Left ventricle myocardium inferior (tissue), 1 donor: ENCODE data around the gene USP24. TPM values are rescaled to one million over a fixed set of nuclear protein-coding genes. Genes with fewer than 3 reads are reported as not detected.

Experiments used
- DNase-seq: peaks from one replicate; pipeline ENCODE4 v3.0.0-alpha.2; 2020
- H3K27ac ChIP-seq: fragments of 200-600 bp; replicated peaks from 2 replicates; pipeline ENCODE4 v1.8.0; 2021
- H3K27me3 ChIP-seq: fragments of 200-600 bp; 2 replicates; pipeline ENCODE4 v1.8.0; 2021; ENCODE audit warnings: low read depth
- H3K36me3 ChIP-seq: fragments of 200-600 bp; 2 replicates; pipeline ENCODE4 v1.8.0; 2021
- H3K4me1 ChIP-seq: fragments of 200-600 bp; 2 replicates; pipeline ENCODE4 v1.8.0; 2021
- H3K4me3 ChIP-seq: fragments of 200-600 bp; 2 replicates; pipeline ENCODE4 v1.8.0; 2021; ENCODE audit warnings: mild to moderate bottlenecking, moderate library complexity
- H3K9me3 ChIP-seq: fragments of 200-600 bp; replicated peaks from 2 replicates; pipeline ENCODE4 v1.8.0; 2021
- intact Hi-C: fragments of 100-400 bp; cut with micrococcal nuclease; formaldehyde crosslinking; loops from one replicate; pipeline ENCODE4 v1.11.0; 2022
- total RNA-seq: library from RNA; stranded (reverse); fragmentation: NEBNext Ultra II Directional; extraction: Animal tissue kit (Norgen Biotek cat#: 25700); gene quantifications from one replicate; pipeline ENCODE4 v1.2.1, GENCODE V29; 2021
- TF ChIP-seq, protein P1 (sequence below): fragments of 200-600 bp; IDR thresholded peaks from 2 replicates; pipeline ENCODE4 v1.8.0; 2021; ENCODE audit warnings: antibody characterized with exemption, mild to moderate bottlenecking, borderline replicate concordance
- donor health status: DM: no; HTN: yes; CAD: no; lungs with severe emphysema.

USP24 gene
- total RNA-seq, 1 donor from 2014 or later, result 39.5 TPM

DNA sequence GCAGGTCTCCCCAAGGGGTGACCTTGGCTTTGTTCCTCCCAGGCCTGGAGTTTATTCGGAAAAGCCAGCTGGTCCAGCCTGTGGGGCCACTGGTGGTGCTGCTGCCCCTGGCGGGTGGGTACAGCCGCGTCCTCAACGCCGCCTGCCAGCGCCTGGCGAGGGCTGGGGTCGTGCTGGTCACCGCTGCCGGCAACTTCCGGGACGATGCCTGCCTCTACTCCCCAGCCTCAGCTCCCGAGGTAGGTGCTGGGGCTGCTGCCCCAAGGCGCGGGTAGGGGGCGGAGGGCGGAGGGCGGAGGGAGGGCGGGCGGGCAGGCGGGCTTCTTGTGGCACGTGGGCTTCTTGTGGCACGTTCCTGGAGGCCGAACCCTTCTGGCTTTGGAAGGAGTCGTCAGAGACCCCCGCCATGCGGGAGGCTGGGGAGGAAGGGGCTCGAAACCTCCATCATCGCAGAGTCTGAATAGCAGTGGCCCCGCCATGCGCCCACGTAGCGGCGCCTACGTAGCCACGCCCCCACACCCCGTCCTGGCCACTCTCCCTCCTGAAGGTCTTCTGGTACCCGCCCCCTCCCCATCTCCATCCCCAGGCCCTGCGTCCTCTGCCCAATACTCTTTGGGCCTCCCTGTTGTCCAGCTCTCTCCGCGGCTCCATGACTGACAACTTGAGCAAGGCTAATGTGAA is 159.1 kb downstream of the USP24 start:
- DNase-seq, result no peak
- Histone ChIP-seq H3K27ac (no peak overlapping the region), H3K36me3 (no peaks in the 10 kb centered on the region), H3K4me3 (no peak overlapping the region), H3K27me3 (no peaks in the 10 kb centered on the region), H3K9me3 (no peaks in the 10 kb centered on the region), H3K4me1 (peaks cover 19% of the 10 kb centered on the region)
- TF ChIP-seq, protein P1, sequence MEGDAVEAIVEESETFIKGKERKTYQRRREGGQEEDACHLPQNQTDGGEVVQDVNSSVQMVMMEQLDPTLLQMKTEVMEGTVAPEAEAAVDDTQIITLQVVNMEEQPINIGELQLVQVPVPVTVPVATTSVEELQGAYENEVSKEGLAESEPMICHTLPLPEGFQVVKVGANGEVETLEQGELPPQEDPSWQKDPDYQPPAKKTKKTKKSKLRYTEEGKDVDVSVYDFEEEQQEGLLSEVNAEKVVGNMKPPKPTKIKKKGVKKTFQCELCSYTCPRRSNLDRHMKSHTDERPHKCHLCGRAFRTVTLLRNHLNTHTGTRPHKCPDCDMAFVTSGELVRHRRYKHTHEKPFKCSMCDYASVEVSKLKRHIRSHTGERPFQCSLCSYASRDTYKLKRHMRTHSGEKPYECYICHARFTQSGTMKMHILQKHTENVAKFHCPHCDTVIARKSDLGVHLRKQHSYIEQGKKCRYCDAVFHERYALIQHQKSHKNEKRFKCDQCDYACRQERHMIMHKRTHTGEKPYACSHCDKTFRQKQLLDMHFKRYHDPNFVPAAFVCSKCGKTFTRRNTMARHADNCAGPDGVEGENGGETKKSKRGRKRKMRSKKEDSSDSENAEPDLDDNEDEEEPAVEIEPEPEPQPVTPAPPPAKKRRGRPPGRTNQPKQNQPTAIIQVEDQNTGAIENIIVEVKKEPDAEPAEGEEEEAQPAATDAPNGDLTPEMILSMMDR, result no peak
- intact Hi-C loops, result no loop called here

DNA sequence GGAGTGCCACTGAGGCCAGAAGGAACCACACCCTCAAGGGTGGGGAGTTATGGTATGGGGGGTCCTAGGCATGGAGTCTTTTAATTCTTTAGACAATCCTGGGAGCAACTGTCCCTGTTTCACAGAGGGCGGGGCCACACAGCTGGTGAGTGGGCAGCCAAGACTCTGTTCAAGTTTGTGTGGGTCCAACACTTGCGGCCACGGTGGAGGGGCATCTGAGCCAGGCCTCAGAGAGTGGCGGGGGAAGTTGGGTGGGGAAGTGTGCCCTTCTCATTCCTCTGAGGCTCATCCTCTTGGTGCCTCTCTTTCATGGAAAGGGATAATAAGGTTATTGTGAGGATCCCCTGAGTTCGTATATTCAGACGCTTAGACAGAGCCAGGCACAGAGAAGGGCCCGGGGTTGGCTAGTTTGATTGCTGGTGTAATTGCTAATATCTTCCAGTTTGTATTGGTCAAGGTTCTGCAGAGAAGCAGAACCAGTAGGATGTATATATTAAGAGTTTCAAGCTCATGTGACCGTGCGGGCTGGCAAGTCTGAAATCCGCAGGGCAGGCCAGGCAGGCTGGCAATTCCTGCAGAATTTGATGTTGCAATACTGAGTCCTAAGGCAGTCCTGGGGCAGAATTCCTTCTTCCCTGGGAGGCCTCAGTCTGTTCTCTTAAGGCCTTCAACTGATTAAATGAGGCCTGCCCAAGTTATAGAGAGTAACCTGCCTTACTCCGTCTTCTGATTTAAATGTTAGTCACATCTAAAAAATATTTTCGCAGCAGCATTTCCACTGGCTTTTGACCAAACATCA is 159.9 kb downstream of the USP24 start:
- H3K36me3 ChIP-seq, result no peaks in the 10 kb centered on the region
- H3K4me1 ChIP-seq, result peaks cover 25% of the 10 kb centered on the region
- no peak overlapping the region for H3K27ac ChIP-seq
- no peak overlapping the region for H3K4me3 ChIP-seq
- TF ChIP-seq, protein P1, result no peak
- intact Hi-C loops, result no loop called here
- DNase-seq, result no peak
- H3K27me3 ChIP-seq, result no peaks in the 10 kb centered on the region
- no peaks in the 10 kb centered on the region for H3K9me3 ChIP-seq

- Histone ChIP-seq H3K27me3 (no peaks in the 10 kb centered on the region), H3K4me1 (peaks cover 34% of the 10 kb centered on the region), H3K9me3 (no peaks in the 10 kb centered on the region), H3K36me3 (no peaks in the 10 kb centered on the region), H3K4me3 (no peak overlapping the region), H3K27ac (no peak overlapping the region)
- intact Hi-C loops, result no loop called here
- DNase-seq, result no peak
- TF ChIP-seq, protein P1, result no peak
These were observed 160.8 kb downstream of the USP24 start for GRCh38 chr1:55054396-55054795.

GRCh38 chr1:55053265-55053954 is 161.8 kb downstream of the USP24 start:
- Histone ChIP-seq H3K9me3 (no peaks in the 10 kb centered on the region), H3K27ac (peak overlapping the region; percentile 54), H3K4me1 (peaks cover 36% of the 10 kb centered on the region), H3K27me3 (no peaks in the 10 kb centered on the region), H3K4me3 (no peak overlapping the region), H3K36me3 (no peaks in the 10 kb centered on the region)
- intact Hi-C loops, result no loop called here
- no peak for DNase-seq
- TF ChIP-seq, protein P1, result no peak

GRCh38 chr1:55052221-55053142 is 162.7 kb downstream of the USP24 start:
- peak; percentile 61 for DNase-seq
- Histone ChIP-seq H3K27ac (peak overlapping the region; percentile 54), H3K4me1 (peaks cover 36% of the 10 kb centered on the region), H3K4me3 (no peak overlapping the region), H3K9me3 (no peaks in the 10 kb centered on the region), H3K27me3 (peaks cover 5% of the 10 kb centered on the region), H3K36me3 (no peaks in the 10 kb centered on the region)
- TF ChIP-seq, protein P1, result no peak
- intact Hi-C loops, result no loop called here
